GM18861 (cell line): Measurements from ENCODE around the gene CDH1.

Experiments used
- ATAC-seq: cut with Tn5 transposase; IDR thresholded peaks from one replicate; pipeline ENCODE4 v1.9.1; 2021; ENCODE audit not compliant: unreplicated experiment

CDH1 gene

GRCh38 chr16:68731637-68732036 is 5.5 kb upstream of the CDH1 start:
- ATAC-seq: no peak

GRCh38 chr16:68732042-68732680 is 4.9 kb upstream of the CDH1 start:
- ATAC-seq: no peak

GRCh38 chr16:68732741-68733399 is 4.2 kb upstream of the CDH1 start:
- ATAC-seq: no peak

- ATAC-seq: no peak
These were observed 3.5 kb upstream of the CDH1 start for GRCh38 chr16:68733570-68733969.

DNA sequence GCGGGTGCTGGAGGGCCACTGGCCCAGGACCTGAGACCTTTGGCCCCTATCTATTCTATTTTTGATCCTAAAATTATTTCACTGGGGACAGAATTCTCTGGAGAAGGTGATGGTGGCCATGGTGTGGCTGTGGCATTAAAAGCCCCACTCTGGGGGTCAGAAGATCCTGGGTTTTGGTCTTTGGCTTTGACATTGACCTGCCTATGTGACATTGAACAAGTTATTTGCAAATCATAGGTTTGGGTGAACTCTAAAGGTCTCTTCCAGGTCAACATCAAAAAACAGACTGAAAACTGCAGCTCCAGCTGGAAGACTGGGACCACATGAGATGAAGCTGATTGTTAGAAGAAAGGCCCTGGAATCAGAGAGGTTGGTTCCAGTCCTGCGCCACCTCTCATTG is 2.3 kb upstream of the CDH1 start:
- ATAC-seq: no peak

DNA sequence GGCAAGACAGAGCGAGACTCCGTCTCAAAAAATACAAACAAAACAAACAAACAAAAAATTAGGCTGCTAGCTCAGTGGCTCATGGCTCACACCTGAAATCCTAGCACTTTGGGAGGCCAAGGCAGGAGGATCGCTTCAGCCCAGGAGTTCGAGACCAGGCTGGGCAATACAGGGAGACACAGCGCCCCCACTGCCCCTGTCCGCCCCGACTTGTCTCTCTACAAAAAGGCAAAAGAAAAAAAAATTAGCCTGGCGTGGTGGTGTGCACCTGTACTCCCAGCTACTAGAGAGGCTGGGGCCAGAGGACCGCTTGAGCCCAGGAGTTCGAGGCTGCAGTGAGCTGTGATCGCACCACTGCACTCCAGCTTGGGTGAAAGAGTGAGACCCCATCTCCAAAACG is 531 bp upstream of the CDH1 start:
- no peak for ATAC-seq

DNA sequence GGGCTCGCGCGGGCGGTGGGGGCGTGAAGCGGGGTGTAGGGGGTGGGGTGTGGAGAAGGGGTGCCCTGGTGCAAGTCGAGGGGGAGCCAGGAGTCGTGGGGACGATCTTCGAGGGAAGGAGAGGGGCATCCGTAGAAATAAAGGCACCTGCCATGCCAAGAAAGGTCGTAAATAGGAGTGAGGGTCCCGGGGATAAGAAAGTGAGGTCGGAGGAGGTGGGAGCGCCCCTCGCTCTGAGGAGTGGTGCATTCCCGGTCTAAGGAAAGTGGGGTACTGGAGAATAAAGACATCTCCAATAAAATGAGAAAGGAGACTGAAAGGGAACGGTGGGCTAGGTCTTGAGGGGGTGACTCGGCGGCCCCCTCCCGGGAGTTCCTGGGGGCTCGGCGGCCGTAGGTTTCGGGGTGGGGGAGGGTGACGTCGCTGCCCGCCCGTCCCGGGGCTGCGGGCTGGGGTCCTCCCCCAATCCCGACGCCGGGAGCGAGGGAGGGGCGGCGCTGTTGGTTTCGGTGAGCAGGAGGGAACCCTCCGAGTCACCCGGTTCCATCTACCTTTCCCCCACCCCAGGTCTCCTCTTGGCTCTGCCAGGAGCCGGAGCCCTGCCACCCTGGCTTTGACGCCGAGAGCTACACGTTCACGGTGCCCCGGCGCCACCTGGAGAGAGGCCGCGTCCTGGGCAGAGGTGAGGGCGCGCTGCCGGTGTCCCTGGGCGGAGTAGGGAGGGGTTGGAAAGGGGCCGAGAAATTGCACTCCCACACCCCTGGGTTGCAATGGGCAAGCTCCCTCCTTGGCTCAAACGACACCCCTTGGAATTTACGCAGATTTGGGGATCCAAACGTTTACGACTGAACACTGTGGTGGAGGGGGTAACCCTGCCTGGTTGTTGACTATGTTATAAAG is 888 bp downstream of the CDH1 start:
- ATAC-seq: no peak

DNA sequence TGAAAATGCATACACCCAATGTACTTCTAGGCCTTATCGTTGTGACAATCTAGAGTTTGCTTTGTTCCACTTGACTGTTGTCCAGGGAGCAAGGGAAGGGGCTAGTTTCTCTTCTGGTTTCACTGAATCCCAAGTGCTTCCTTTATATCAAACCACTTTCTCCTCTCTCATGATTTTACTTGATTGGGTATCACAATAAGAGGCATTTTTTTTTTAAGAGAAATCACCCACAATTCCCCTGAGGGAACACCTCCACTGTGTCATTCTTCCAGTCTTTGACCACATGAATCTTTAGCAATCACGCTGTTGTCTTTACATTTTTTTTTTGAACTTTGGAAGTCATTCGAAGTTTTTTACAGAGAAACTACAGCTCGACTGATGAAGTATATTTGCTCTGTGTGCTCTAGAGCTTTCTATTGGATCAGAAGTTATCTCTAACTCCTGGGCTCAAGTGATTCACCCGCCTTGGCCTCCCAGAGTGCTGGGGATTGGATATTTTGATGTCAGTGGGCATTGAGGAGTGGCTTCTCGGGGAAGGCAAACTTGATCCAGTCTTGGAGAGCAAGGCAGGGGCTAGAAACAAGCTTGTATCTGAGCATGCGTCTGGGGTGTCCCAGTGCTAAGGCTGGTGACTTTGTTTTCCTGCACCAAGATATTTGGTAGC is 3.0 kb downstream of the CDH1 start:
- ATAC-seq: no peak

DNA sequence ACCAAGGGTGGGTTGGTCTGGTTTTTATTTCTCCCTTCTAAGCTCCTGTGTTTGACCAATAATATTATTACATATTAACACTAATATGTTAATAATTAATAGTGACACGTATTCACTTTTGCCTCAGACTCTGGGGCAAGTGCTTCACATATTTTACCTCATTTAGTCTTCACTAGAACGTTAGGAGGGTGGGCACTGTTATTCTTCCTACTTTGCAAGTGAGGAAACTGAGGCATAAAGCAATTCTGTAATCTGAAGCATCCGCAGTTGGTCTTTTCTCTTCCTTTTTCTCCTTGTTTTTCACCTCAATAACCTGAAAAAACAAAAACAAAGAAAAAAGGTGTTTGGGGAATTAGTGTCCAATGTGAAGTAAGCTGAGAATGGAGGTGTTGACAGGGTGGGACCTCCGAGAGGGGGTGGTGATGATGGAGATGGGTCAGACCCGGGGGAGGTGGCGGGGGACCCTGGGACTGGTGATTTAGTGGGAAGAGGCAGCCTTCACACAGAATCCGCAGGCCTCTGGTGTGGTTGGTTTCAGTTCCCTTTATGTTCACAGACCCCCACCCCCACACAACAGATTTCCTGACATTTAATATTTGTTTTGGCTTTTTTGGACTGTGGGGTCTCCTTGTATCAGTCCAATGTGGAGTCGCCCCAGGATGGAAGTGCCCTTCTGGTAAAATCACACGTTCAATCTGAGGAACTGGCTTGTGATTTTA is 3.7 kb downstream of the CDH1 start:
- no peak for ATAC-seq

GRCh38 chr16:68743664-68744063 is 6.6 kb downstream of the CDH1 start:
- no peak for ATAC-seq

GRCh38 chr16:68744744-68745280 is 7.7 kb downstream of the CDH1 start:
- ATAC-seq: no peak

DNA sequence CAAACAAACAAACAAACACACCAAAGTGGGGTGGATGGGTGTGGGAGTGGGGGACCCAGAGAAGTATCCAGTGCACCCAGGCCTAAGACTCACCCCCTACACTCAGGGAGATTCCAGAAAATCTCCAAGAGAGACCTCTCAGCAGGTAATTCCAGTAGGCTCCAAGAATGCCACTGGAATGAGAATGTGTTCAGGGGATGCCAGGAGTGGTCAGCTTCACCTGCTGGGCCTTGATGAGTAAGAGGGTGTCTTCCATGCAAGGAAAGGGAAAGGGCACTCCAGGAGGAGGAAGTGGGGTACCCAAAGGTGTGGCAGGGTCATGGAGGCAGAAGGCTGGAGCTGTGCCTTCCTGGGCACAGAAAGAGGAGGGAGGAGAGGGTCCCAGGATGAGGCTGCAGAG is 9.9 kb downstream of the CDH1 start:
- no peak for ATAC-seq

GRCh38 chr16:68749432-68749831 is 12.3 kb downstream of the CDH1 start:
- no peak for ATAC-seq

GRCh38 chr16:68750193-68750695 is 13.2 kb downstream of the CDH1 start:
- ATAC-seq: no peak

GRCh38 chr16:68751160-68751559 is 14.1 kb downstream of the CDH1 start:
- ATAC-seq: no peak

GRCh38 chr16:68752602-68753001 is 15.5 kb downstream of the CDH1 start:
- ATAC-seq: no peak

GRCh38 chr16:68754084-68754792 is 17.1 kb downstream of the CDH1 start:
- ATAC-seq: no peak

DNA sequence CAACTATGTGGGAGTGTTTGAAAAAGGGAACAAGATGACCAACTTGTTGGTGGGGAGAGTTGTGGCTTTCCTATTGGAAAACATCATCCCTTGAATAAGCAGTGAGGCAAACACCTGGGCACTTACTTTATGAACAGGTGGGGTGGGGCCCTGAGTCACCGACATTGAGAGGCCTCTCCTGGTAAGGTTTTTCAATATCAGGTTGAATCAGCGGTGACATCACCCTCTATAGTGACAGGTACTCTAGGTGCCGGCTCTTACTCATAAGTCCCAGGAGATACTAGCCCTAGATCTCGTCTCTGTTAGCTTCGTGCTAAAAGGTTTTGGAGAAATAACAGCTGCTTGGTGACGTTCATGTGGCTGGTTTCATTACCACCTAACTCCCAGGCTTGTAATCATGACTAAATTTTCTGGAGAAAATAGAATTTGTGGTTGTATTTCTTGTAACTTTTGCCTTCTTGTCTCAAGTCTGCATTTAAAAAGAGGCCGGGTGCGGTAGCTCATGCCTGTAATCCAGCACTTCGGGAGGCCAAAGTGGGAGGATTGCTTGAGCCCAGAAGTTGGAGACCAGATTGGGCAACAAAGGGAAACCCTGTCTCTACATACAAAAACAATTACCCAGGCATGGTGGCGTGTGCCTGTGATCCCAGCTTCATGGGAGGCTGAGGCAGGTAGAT is 19.3 kb downstream of the CDH1 start:
- peak; percentile 56 for ATAC-seq

GRCh38 chr16:68757625-68757935 is 20.5 kb downstream of the CDH1 start:
- ATAC-seq: no peak
